CD14-positive monocyte (primary cell): ENCODE data around the gene CCNL2. TPM values are rescaled to one million over a fixed set of nuclear protein-coding genes. Genes with fewer than 3 reads are reported as not detected.

Experiments
- DNase-seq, 3 donors: peaks; one replicate each; pipeline ENCODE4 v3.0.0-alpha.2; 2011 to 2022
- H2AFZ ChIP-seq: 2 replicates; pipeline ENCODE4 v1.6.0; 2012; ENCODE audit warnings: mild to moderate bottlenecking, low read depth, low read length, inconsistent platforms; ENCODE audit not compliant: insufficient read depth, poor library complexity, severe bottlenecking
- H3K27ac ChIP-seq, 2 donors: 1 replicate in 1 of 2; 2 replicates in 1 of 2; pipeline ENCODE4 v1.5.1; 2012 to 2013; ENCODE audit warnings: low read length in 2 of 2, control low read depth in 1 of 2, inconsistent platforms in 1 of 2, low read depth in 1 of 2, mild to moderate bottlenecking in 1 of 2
- H3K27me3 ChIP-seq, 2 donors: one replicate each; pipeline versions ENCODE4 v1.6.0 to v1.6.1; 2011 to 2013; ENCODE audit warnings: low read length in 2 of 2; ENCODE audit not compliant: control insufficient read depth in 2 of 2, insufficient read depth in 2 of 2
- H3K36me3 ChIP-seq, 2 donors: replicated peaks in 1 of 2; 1 replicate in 1 of 2; 2 replicates in 1 of 2; pipeline versions ENCODE4 v1.5.1 to v1.6.1; 2012 to 2013; ENCODE audit warnings: low read length in 2 of 2, control low read depth in 1 of 2, inconsistent platforms in 1 of 2, mild to moderate bottlenecking in 1 of 2; ENCODE audit not compliant: insufficient read depth in 2 of 2, control insufficient read depth in 1 of 2
- H3K4me1 ChIP-seq, 2 donors: 1 replicate in 1 of 2; 2 replicates in 1 of 2; pipeline versions ENCODE4 v1.5.1 to v1.6.1; 2012 to 2013; ENCODE audit warnings: low read length in 2 of 2, control low read depth in 1 of 2, inconsistent platforms in 1 of 2, mild to moderate bottlenecking in 1 of 2, moderate library complexity in 1 of 2; ENCODE audit not compliant: insufficient read depth in 2 of 2, control insufficient read depth in 1 of 2
- H3K4me2 ChIP-seq: replicated peaks from 2 replicates; pipeline ENCODE3; 2012; ENCODE audit warnings: low read length, moderate library complexity, mild to moderate bottlenecking; ENCODE audit not compliant: poor library complexity, severe bottlenecking; ENCODE audit errors: extremely low read depth
- H3K4me3 ChIP-seq, 3 experiments: fragments of 200-600 bp in 1 of 3; sonication (generic) in 1 of 3; replicated peaks in 1 of 3; 1 replicate in 2 of 3; 2 replicates in 1 of 3; pipeline ENCODE4 v1.5.1; 2011 to 2013; ENCODE audit warnings: low read length in 3 of 3, mild to moderate bottlenecking in 3 of 3, control low read depth in 2 of 3, low read depth in 2 of 3, inconsistent platforms in 1 of 3, moderate library complexity in 1 of 3
- H3K79me2 ChIP-seq: 2 replicates; pipeline ENCODE4 v1.6.0; 2012; ENCODE audit warnings: mild to moderate bottlenecking, control low read depth, inconsistent platforms, low read length, moderate library complexity; ENCODE audit not compliant: insufficient read depth
- H3K9ac ChIP-seq: 2 replicates; pipeline ENCODE4 v1.6.0; 2017; ENCODE audit warnings: low read length, mild to moderate bottlenecking; ENCODE audit not compliant: insufficient read depth, poor library complexity, severe bottlenecking
- H3K9me3 ChIP-seq, 2 donors: replicated peaks in 1 of 2; 1 replicate in 1 of 2; 2 replicates in 1 of 2; pipeline versions ENCODE4 v1.5.1 to v1.6.1; 2012 to 2013; ENCODE audit warnings: low read length in 2 of 2, control low read depth in 1 of 2; ENCODE audit not compliant: control insufficient read depth in 1 of 2, insufficient read depth in 1 of 2
- H4K20me1 ChIP-seq: 2 replicates; pipeline ENCODE4 v1.6.0; 2012; ENCODE audit warnings: mild to moderate bottlenecking, low read length, control low read depth, moderate library complexity; ENCODE audit not compliant: insufficient read depth
- H3K27ac Mint-ChIP-seq, 7 donors: one replicate each; pipeline ENCODE4 v1.8.0; 2020; ENCODE audit warnings: mild to moderate bottlenecking in 7 of 7, mixed read lengths in 7 of 7, moderate library complexity in 6 of 7, inconsistent platforms in 2 of 7
- H3K27me3 Mint-ChIP-seq, 3 donors: one replicate each; pipeline ENCODE4 v1.8.0; 2021 to 2022; ENCODE audit warnings: low read depth in 3 of 3, mild to moderate bottlenecking in 3 of 3, mixed read lengths in 3 of 3, moderate library complexity in 3 of 3, inconsistent platforms in 1 of 3
- H3K36me3 Mint-ChIP-seq, 2 donors: one replicate each; pipeline ENCODE4 v1.8.0; 2020; ENCODE audit warnings: mixed read lengths in 2 of 2, inconsistent platforms in 1 of 2, mild to moderate bottlenecking in 1 of 2
- H3K4me1 Mint-ChIP-seq: one replicate; pipeline ENCODE4 v1.8.0; 2020; ENCODE audit warnings: mild to moderate bottlenecking, mixed read lengths
- H3K4me3 Mint-ChIP-seq, 2 donors: one replicate each; pipeline ENCODE4 v1.8.0; 2020; ENCODE audit warnings: mild to moderate bottlenecking in 2 of 2, mixed read lengths in 2 of 2, moderate library complexity in 1 of 2
- H3K9me3 Mint-ChIP-seq, 7 donors: one replicate each; pipeline ENCODE4 v1.8.0; 2020 to 2022; ENCODE audit warnings: mixed read lengths in 7 of 7, mild to moderate bottlenecking in 6 of 7, moderate library complexity in 6 of 7, inconsistent platforms in 2 of 7
- WGBS: methylation state at CpG from one replicate; pipeline ENCODE4 v1.1.5; 2013; ENCODE audit warnings: missing lambda C conversion rate; ENCODE audit not compliant: insufficient coverage; 5-methylcytosine and 5-hydroxymethylcytosine counted together
- intact Hi-C, 2 donors: fragments of 100-400 bp; cut with micrococcal nuclease; formaldehyde crosslinking; loops; one replicate each; pipeline versions ENCODE4 v1.15.0 to v1.15.1; 2023
- polyA plus RNA-seq, 3 donors: library from polyadenylated mRNA; depleted of rRNA in 1 of 3; unstranded in 2 of 3; stranded (reverse) in 1 of 3; fragments of 300-500 nt in 2 of 3; fragments of >200 nt in 1 of 3; fragmentation: Illumina TruSeq in 2 of 3; gene quantifications; 1 replicate in 2 of 3; 2 replicates in 1 of 3; pipeline ENCODE4 v1.2.3, GENCODE V29; 2012 to 2021
- TF ChIP-seq, protein P1 (sequence below): fragments of 200-600 bp; IDR thresholded peaks from one replicate; pipeline ENCODE4 v1.8.0; 2022; ENCODE audit warnings: antibody characterized with exemption, mild to moderate bottlenecking

CCNL2 gene
- polyA plus RNA-seq, 3 donors = 8.6 to 178 (median 10.4) TPM

DNA sequence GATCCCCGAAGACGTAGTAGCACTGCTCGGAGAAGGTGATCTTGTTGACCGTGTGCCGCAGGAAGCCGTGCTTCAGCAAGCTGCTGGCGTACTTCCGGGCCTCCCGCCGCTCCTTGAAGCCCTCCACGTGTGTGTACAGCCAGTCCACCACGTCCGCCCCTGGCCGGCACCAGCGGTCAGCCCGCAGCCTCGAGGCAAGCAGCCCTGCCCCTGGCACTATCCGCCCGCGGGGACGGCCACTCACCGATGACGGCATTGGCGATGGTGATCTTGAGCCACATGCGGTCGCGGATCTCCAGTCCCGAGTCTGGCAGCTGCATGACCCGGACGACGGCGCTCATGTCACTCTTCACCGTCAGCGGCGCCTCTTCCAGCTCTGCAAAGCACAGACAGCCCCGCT lies 60.9 kb downstream of the CCNL2 start:
- no peak for DNase-seq
- Histone ChIP-seq H3K36me3 (peaks cover 9 to 29% of the 10 kb centered on the region in 2 donors), H3K4me1 (no peaks in the 10 kb centered on the region), H4K20me1 (peaks cover 11% of the 10 kb centered on the region), H3K9ac (no peak overlapping the region), H3K27ac (no peak overlapping the region), H3K4me2 (no peak overlapping the region), H2AFZ (no peak overlapping the region), H3K79me2 (no peaks in the 10 kb centered on the region), H3K27me3 (no peaks in the 10 kb centered on the region), H3K9me3 (no peaks in the 10 kb centered on the region), H3K4me3 (no peak overlapping the region)
- no peaks in the 10 kb centered on the region for H3K4me1 Mint-ChIP-seq
- intact Hi-C loops = no loop called here
- TF ChIP-seq, protein P1, sequence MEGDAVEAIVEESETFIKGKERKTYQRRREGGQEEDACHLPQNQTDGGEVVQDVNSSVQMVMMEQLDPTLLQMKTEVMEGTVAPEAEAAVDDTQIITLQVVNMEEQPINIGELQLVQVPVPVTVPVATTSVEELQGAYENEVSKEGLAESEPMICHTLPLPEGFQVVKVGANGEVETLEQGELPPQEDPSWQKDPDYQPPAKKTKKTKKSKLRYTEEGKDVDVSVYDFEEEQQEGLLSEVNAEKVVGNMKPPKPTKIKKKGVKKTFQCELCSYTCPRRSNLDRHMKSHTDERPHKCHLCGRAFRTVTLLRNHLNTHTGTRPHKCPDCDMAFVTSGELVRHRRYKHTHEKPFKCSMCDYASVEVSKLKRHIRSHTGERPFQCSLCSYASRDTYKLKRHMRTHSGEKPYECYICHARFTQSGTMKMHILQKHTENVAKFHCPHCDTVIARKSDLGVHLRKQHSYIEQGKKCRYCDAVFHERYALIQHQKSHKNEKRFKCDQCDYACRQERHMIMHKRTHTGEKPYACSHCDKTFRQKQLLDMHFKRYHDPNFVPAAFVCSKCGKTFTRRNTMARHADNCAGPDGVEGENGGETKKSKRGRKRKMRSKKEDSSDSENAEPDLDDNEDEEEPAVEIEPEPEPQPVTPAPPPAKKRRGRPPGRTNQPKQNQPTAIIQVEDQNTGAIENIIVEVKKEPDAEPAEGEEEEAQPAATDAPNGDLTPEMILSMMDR = no peak
- peaks cover 0 to 6% (median 0%) of the 10 kb centered on the region in 3 donors for H3K27me3 Mint-ChIP-seq
- WGBS = 96% methylated on average over 36 of the region's 36 CpGs
- H3K9me3 Mint-ChIP-seq = peaks cover 0 to 1% (median 0%) of the 10 kb centered on the region in 7 donors
- no peak overlapping the region for H3K27ac Mint-ChIP-seq
- H3K4me3 Mint-ChIP-seq = no peak overlapping the region
- H3K36me3 Mint-ChIP-seq = peaks cover 21 to 44% of the 10 kb centered on the region in 2 donors

GRCh38 chr1:1337793-1338147 lies 61.4 kb downstream of the CCNL2 start:
- Mint-ChIP-seq H3K27ac (no peak overlapping the region), H3K4me1 (no peaks in the 10 kb centered on the region), H3K27me3 (peaks cover 0 to 6% (median 0%) of the 10 kb centered on the region in 3 donors), H3K9me3 (peaks cover 0 to 1% (median 0%) of the 10 kb centered on the region in 7 donors), H3K36me3 (peaks cover 21 to 44% of the 10 kb centered on the region in 2 donors), H3K4me3 (no peak overlapping the region)
- no peak overlapping the region for H3K9ac ChIP-seq
- TF ChIP-seq, protein P1 = no peak
- peaks cover 9 to 29% of the 10 kb centered on the region in 2 donors for H3K36me3 ChIP-seq
- intact Hi-C loops = no loop called here
- DNase-seq = no peak
- H4K20me1 ChIP-seq = peaks cover 9% of the 10 kb centered on the region
- H3K27ac ChIP-seq = no peak overlapping the region
- no peak overlapping the region for H2AFZ ChIP-seq
- H3K4me1 ChIP-seq = no peaks in the 10 kb centered on the region
- H3K79me2 ChIP-seq = no peaks in the 10 kb centered on the region
- H3K4me3 ChIP-seq = no peak overlapping the region
- H3K4me2 ChIP-seq = no peak overlapping the region
- 98% methylated on average over 16 of the region's 18 CpGs for WGBS
- no peaks in the 10 kb centered on the region for H3K27me3 ChIP-seq
- H3K9me3 ChIP-seq = no peaks in the 10 kb centered on the region
